Esophagus muscularis mucosa (tissue), 4 donors: ENCODE data around the gene DNAJC15.

ENCODE experiments used
- CTCF ChIP-seq, 3 experiments: fragments of 200-600 bp in 2 of 3; fragments of 450-650 bp in 1 of 3; sonication (generic) in 2 of 3; IDR thresholded peaks; one replicate each; pipeline ENCODE4 v1.5.1; 2017 to 2019; ENCODE audit warnings: antibody characterized with exemption in 3 of 3, mild to moderate bottlenecking in 2 of 3, moderate library complexity in 1 of 3
- EP300 ChIP-seq: sonication (generic); formaldehyde crosslinking; IDR thresholded peaks from one replicate; pipeline ENCODE4 v1.6.1; 2017; ENCODE audit warnings: antibody characterized with exemption
- POLR2AphosphoS5 ChIP-seq, 2 donors: sonication (generic); formaldehyde crosslinking; IDR thresholded peaks; one replicate each; pipeline ENCODE4 v1.6.1; 2017; ENCODE audit warnings: antibody characterized with exemption in 2 of 2

GRCh38 chr13:43100667-43101066 is 77.3 kb downstream of the DNAJC15 start:
- TF ChIP-seq EP300 (no peak), CTCF (IDR thresholded peaks at IDR 0.05) (no peak), POLR2AphosphoS5 (IDR thresholded peaks at IDR 0.05) (no peak)
